Ovary (tissue), 3 donors: ENCODE data around the gene TMOD4.

Source experiments
- POLR2A ChIP-seq: fragments of 450-650 bp; IDR thresholded peaks from one replicate; pipeline ENCODE4 v1.6.1; 2017; ENCODE audit warnings: antibody characterized with exemption, mild to moderate bottlenecking, moderate library complexity
- TF ChIP-seq, protein P1 (sequence below), 3 donors: fragments of 450-650 bp in 2 of 3; fragments of 200-600 bp in 1 of 3; IDR thresholded peaks; one replicate each; pipeline versions ENCODE4 v1.5.1 to v1.8.0; 2016 to 2022; ENCODE audit warnings: antibody characterized with exemption in 3 of 3, mild to moderate bottlenecking in 1 of 3
- donor health status: DM: no; HTN: no; CAD: no.

GRCh38 chr1:151157067-151157531, 18.7 kb downstream of the TMOD4 start:
- TF ChIP-seq, protein P1, sequence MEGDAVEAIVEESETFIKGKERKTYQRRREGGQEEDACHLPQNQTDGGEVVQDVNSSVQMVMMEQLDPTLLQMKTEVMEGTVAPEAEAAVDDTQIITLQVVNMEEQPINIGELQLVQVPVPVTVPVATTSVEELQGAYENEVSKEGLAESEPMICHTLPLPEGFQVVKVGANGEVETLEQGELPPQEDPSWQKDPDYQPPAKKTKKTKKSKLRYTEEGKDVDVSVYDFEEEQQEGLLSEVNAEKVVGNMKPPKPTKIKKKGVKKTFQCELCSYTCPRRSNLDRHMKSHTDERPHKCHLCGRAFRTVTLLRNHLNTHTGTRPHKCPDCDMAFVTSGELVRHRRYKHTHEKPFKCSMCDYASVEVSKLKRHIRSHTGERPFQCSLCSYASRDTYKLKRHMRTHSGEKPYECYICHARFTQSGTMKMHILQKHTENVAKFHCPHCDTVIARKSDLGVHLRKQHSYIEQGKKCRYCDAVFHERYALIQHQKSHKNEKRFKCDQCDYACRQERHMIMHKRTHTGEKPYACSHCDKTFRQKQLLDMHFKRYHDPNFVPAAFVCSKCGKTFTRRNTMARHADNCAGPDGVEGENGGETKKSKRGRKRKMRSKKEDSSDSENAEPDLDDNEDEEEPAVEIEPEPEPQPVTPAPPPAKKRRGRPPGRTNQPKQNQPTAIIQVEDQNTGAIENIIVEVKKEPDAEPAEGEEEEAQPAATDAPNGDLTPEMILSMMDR (IDR thresholded peaks at IDR 0.05): no peak
- TF ChIP-seq POLR2A: no peak
